ENCODE results near the gene STK11.
"Not testable (repeated sequence)": the region's sequence is repeated elsewhere in the genome, so short reads cannot be mapped to it uniquely, and the experiment has no call there.

The STK11 gene

GRCh38 chr19:1241417-1242095, 36.0 kb downstream of the STK11 start, which contains the start of gene ATP5F1D:
ATP5F1D (plus strand) TSS chr19:1241751; CDS start chr19:1241851, 100 bp downstream.
- Histone ChIP-seq H3K27me3 (peaks cover 0 to 7% of the 10 kb centered on the region in 2 donors), H3K27ac (peak within 1 kb of the TSS; percentile 98 to 99), H3K36me3 (peaks cover 0 to 4% (median 0%) of the 10 kb centered on the region in 3 donors), H3K4me3 (peak within 1 kb of the TSS; percentile 76 to 84), H3K9me3 (no peaks in the 10 kb centered on the region), H3K4me1 (peaks cover 15 to 86% (median 79%) of the 10 kb centered on the region in 4 donors)
- peak; percentile 90 to 97 for DNase-seq
- peak in 1 of 2 experiments; percentile 6 for TF ChIP-seq CTCF (IDR thresholded peaks at IDR 0.05)
- intact Hi-C loops (cut with DNase I; ENCODE audit: low total_unique reads) = loop anchor here (2.0 kb wide), 1 partner anchor 139 kb away; the partner anchor contains the start of gene GPX4

- Histone ChIP-seq H3K27me3 (no peaks in the 10 kb centered on the region), H3K4me3 (peak overlapping the region; percentile 32 to 34), H3K4me1 (peaks cover 15 to 79% (median 74%) of the 10 kb centered on the region in 4 donors), H3K9me3 (no peaks in the 10 kb centered on the region), H3K27ac (peak overlapping the region; percentile 98 to 99), H3K36me3 (peaks cover 0 to 4% (median 0%) of the 10 kb centered on the region in 3 donors)
- peak; percentile 86 to 94 for DNase-seq
- peak; percentile 95 to 99 for TF ChIP-seq CTCF (IDR thresholded peaks at IDR 0.05)
- intact Hi-C loops (cut with DNase I; ENCODE audit: low total_unique reads) = loop anchor here (1.0 kb wide), 1 partner anchor 23 kb away; no protein-coding TSS in a partner anchor
These were observed 38.5 kb downstream of the STK11 start for GRCh38 chr19:1243768-1244692.

GRCh38 chr19:1244693-1245451, 39.3 kb downstream of the STK11 start:
- H3K9me3 ChIP-seq = no peaks in the 10 kb centered on the region
- no peak for TF ChIP-seq CTCF (IDR thresholded peaks at IDR 0.05)
- H3K4me3 ChIP-seq = peak overlapping the region; percentile 32 to 34
- peaks cover 15 to 76% (median 72%) of the 10 kb centered on the region in 4 donors for H3K4me1 ChIP-seq
- intact Hi-C loops (cut with DNase I; ENCODE audit: low total_unique reads) = loop anchor here (1.0 kb wide), 1 partner anchor 22 kb away; no protein-coding TSS in a partner anchor
- H3K36me3 ChIP-seq = peaks cover 0 to 4% (median 0%) of the 10 kb centered on the region in 3 donors
- DNase-seq = peak in 1 of 2 donors; percentile 95
- H3K27me3 ChIP-seq = no peaks in the 10 kb centered on the region
- H3K27ac ChIP-seq = peak overlapping the region; percentile 98 to 99

- H3K4me3 ChIP-seq = peak overlapping the region; percentile 6 to 32
- peak in 1 of 2 donors; percentile 96 for DNase-seq
- intact Hi-C loops (cut with DNase I; ENCODE audit: low total_unique reads) = no loop called here
These were observed 40.1 kb downstream of the STK11 start for GRCh38 chr19:1245494-1246264.

GRCh38 chr19:1246265-1247087, 40.9 kb downstream of the STK11 start:
- H3K9me3 ChIP-seq; H3K4me3 ChIP-seq; H3K27me3 ChIP-seq; DNase-seq; H3K36me3 ChIP-seq; intact Hi-C loops (cut with DNase I; ENCODE audit: low total_unique reads): not testable (repeated sequence)
- peak overlapping the region; percentile 98 to 99 for H3K27ac ChIP-seq
- H3K4me1 ChIP-seq = peaks cover 4 to 63% (median 60%) of the 10 kb centered on the region in 4 donors

More at GRCh38 chr19:1245494-1246264, 40.1 kb downstream of the STK11 start:
- no peaks in the 10 kb centered on the region for H3K27me3 ChIP-seq
- H3K36me3 ChIP-seq = peaks cover 0 to 5% (median 4%) of the 10 kb centered on the region in 3 donors
- peaks cover 11 to 69% (median 65%) of the 10 kb centered on the region in 4 donors for H3K4me1 ChIP-seq
- no peaks in the 10 kb centered on the region for H3K9me3 ChIP-seq
- peak overlapping the region; percentile 98 to 99 for H3K27ac ChIP-seq
- TF ChIP-seq CTCF (IDR thresholded peaks at IDR 0.05) = no peak
